HG02973 (cell line): ENCODE results near the gene TRIO.

Experiments used
- ATAC-seq: cut with Tn5 transposase; IDR thresholded peaks from one replicate; pipeline ENCODE4 v1.9.1; 2021; ENCODE audit warnings: moderate library complexity; ENCODE audit not compliant: unreplicated experiment

The TRIO gene

DNA sequence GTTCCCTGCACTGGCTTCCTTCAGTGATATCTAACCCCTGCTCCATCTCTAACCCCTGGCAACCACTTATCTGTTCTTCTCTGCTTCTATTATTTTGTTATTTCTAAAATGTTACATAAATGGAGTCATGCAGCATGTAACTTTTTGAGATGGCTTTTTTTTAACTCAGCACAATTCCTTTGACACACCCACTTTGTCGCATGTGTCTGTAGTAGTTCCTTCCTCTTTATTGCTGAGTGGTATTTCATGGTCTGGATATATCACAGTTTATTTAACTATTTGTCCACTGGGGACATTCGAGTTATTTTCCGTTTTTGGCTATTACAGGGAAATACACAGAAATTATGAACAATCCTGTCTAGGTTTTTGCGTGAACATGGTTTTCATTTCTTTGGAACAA is 200.2 kb downstream of the TRIO start:
- ATAC-seq: no peak

DNA sequence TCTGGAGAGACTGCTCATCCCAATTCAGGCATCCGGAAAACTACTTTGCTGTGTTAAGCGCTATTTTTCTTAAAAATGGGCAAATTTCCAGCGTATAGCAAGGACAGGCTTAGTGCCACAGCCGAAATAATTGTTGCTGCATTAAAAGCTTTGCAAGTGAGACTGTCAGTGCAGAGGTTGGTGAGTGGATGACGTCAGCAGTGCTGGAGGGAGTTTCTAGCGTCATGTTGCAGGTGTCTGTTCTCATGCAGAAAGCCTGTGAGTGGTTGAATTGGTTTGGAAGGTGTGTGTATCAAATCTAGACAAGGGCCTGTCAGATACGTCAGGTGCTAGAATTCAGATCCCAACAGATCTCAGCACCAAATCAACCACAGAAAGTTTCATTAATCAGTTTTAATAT is 204.4 kb downstream of the TRIO start:
- ATAC-seq: no peak

DNA sequence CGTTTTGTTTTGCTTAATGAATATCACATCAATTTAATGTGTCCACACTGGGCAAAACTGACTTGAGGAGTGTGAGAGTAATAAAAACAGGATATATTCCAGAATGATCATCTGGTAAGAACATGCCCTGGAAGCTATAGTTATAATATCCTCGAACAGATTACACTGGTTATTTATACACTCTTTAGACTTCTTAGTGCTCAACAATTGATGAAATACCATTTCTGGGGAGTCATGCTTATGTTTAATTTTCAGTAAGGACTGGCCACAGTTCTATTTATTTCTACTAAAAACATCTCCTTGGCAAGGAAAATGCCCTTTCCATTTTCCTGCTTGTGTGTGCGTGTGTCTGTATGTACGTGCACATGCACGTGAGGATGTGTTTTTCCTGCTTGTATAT is 205.0 kb downstream of the TRIO start:
- ATAC-seq: no peak

DNA sequence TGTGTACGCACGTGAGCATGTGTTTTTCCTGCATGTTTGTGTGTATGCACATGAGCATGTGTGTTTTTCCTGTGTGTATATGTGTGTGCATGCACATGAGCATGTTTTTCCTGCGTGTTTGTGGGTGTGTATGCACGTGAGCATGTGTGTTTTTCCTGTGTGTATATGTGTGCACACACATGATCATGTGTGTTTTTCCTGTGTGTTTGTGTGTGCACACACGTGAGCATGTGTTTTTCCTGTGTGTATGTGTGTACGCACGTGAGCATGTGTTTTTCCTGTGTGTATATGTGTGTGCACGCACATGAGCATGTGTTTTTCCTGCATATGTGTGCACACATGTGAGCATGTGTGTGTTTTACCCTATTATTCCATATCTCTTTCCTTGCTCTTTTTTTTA is 205.9 kb downstream of the TRIO start:
- ATAC-seq: no peak

DNA sequence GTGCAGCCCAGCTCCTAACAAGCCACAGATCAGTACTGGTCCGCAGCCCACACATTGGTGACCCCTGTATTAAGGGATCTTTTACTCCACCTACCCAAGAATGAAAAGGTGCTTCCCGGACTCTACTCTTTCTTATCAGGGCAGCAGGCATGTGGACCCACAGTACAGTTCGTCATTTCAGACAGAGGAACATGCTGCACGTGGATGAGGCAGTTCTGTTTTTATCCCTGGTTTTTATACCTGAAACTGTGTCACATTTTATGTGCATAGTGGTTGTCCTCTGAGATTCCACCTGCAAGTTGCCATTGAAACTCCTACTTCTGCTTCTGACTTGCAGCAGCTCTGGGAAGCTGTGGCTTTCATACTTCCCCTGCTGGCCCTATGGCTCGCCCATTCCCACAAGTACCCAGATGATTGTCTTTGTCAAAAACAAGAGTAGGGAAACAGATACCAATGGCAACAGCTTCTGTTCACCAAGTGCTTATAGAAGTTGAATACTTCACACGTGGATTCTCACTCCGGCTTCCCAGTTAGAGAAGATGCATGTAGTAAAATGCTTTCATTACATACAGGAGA is 208.0 kb downstream of the TRIO start:
- no peak for ATAC-seq

DNA sequence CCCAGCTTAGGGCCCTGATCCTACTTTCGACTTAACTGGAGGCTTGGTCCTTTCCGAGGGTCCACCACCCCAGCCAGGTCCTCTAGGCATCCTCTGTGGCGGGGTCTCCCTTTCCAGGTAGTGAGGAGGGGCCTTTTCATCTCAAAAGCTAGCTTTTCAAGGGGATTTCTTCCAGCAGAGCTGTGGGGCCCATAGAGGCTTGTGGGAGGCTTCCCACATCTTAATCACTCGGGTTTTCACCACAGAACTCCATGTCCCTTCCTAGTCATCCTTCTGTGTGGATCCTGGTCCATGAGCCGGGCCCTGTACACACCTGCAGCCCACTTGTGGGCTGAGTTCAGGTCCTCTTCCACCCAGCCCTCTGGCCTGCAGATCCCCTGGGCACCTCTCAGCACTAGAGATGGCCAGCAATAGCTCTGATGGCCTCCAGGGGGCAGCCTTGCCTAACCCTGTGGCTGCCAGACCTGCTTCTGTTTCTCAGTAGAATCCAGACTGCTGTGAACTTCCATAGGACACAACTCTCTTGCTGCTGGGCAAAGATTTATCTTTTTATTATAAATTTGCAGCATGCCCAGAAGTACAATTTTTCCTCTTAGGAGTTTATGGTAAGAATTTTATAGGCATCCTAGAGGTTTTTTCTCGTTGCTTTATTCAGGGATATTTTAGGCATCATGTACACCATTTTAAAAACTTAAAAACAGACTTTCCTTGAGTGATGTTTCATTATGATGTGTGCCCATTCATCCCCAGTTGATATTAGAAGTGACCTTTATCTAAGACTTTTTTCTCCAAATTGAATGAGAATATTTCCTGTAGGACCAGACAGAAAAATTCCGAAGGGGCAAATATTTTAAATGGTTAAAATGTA is 208.9 kb downstream of the TRIO start:
- peak; percentile 93 for ATAC-seq

DNA sequence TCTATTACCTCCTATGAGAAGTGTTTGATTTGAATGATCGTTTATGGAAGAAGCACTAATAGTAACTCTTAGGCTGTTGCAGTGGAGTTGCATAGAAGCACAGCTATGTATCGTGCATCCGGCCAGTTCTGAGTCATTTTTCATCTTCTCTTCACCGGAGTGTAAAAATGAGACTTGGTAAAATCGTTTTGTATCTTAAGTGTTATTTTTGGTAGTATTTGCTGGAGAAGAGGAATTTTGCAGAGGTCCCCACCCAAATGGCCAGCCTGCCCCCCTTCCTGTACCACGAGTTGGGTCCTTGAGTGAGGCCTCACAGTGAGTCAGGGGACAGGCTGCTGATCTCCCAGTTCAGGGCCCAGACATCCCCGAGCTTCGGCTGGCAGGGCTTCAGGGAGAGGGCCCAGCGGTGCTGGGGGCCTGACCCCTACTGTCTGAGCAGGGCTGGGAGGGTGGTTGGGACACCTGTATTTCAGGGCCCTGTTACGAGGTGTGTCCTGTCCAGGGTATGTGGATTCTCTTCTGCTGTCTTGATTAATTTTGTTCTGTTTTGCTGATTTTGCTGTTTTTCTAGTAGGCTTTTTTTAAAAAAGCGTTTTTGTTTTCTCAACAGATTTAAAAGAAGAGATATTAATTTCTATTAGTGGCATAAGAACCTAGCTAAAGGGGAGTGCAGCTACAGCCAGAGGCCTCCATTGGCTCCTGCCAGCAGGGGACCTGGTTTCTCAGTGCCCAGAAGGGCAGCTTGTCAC is 210.8 kb downstream of the TRIO start:
- no peak for ATAC-seq

DNA sequence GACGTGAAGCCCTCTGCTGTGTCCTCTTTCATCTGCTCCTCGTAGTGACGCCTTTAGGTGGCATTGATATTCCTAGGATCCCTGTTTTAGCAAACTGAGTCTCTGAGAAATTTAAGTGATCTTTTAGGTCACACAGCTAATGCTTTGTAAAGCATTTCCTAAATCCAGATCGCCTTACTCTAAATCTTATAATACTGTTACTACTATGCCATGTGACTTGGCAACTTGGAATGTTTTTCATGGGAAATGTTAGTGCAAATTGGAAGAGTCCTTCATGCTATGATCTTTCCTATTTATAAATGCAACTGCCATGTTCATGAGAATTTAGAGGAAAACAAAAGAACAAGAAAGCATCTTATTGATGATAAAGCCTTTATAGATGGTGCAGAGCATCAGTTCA is 212.2 kb downstream of the TRIO start:
- no peak for ATAC-seq

DNA sequence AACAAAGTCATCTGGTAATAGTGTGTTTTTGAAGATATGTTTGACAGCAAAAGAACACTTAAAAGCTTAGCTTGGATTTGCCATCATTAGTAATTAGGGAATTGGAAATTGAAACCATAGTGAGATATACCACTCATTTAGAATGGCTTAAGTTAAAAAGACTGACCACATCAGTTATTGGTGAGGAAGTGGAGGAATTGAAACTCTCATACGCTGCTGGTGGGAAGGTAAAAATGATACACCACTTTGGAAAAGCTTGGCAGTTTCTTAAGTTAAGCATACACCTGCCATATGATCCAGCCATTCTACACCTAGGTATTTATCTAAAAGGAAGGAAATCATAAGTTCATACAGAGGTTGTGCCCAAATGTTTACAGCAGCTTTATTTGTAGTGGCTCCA is 213.2 kb downstream of the TRIO start:
- ATAC-seq: no peak

DNA sequence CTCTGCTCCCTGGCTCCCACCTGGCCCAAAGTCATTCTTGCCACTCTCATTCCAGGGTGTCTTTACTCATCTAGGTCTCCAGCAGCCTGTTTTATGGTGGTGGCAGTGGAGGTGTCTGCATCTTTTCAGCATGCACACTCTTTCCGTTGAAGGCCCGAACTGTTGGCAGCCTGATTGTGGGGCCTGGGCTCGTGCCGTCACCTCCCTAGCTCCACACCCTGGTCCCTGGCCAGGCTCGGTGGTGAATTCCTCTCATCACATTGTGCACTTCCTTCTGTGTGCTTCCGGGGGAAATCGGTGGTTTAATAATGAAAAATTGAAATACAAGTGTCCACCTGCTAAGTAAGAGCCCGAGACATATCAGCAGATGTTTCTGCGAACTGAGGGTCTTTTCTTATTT is 214.3 kb downstream of the TRIO start:
- ATAC-seq: no peak

DNA sequence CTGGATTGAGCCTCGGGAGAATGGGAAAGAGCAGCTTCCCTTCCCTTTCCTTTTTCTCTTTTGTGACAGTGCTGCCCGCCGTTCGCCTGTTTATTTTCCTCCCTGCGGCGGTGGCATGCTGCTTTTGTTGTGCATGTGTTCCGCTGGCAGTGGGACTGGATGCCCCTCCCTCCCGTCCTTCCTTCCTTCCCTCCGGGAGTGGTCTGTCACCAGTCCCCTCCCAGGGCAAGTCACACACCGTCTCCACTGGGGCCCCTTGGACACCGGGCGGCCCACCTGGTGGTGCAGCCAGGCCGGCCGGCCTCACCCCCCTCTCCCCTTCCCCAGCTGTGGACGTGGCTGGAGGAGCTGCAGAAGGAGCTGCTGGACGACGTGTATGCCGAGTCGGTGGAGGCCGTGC is 214.7 kb downstream of the TRIO start:
- no peak for ATAC-seq

DNA sequence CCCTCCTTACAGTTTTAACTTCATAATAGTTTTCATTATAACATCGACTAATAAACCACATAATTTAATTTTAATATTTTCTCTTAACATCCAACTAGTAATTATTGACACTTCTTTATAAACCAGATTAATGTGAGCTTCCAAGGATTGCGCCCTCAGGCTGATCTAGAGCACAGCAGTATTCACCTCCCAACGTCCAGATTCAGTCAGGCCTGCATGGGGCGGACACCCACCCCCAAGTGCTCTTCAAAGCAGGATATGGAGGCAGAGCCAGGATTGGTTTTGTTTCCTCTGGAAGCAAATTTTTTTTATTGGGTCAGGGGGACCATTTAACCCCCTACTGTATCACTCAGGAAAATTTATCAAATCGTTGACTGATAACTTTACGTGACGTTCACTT is 215.4 kb downstream of the TRIO start:
- no peak for ATAC-seq

DNA sequence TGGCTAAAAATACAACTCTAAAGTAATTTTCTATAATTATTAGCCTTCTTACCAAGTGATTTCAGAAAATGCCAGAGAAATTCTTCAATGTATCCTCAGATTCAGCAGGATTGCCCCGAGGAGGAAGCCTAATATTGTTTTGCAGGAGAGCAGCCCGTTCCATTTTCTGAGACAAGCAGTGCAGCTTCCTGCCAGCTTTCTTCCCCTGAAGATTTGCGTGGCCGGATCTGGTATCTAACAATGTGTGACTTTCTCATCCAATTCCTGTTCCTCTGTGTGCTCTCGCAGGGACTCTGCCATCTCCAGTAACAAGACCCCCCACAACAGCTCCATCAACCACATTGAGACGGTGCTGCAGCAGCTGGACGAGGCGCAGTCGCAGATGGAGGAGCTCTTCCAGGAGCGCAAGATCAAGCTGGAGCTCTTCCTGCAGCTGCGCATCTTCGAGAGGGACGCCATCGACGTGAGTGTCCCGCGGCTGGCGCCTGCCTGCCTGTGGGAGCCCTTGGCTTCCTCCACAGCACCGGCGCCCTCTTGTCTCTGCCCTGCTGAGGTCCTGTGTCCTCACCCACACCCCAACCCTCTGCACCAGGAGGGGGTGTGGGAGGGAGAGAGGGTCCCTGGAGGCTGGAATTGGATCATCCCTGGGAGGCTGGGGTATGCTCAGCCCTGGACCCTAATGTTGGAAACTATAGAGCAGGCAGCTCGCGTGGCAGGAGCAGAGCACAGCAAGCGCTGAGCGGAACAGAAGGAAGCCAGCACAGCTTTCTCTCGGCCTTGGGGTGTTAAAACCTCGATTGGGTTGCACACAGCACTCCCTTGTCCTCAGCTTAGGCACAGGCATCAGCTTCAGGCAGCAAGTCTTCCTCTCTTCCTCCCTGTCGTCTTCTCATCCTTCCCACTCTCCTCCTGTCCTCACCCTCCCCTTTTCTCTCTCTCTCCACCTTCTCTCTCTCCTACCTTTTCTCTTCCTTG is 216.2 kb downstream of the TRIO start:
- no peak for ATAC-seq

DNA sequence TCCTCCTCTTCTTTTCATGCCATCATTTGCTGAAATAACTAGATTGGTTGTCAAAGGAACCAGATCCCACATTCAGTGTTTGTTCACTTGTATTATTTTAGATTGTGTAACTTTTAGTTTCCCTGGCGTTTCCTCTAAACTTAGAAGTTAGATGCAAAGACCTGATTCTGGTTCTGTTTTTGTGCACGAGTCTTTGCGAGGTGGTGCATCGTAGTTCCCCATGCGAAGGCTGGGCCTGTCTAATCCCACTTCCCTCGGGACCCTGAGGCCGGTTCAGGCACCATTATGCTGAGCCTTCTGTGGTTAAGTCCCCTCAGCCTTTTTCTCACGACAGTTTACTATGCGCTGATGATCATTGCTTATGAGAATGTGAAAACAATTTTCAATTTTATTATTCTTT is 219.3 kb downstream of the TRIO start:
- ATAC-seq: no peak

DNA sequence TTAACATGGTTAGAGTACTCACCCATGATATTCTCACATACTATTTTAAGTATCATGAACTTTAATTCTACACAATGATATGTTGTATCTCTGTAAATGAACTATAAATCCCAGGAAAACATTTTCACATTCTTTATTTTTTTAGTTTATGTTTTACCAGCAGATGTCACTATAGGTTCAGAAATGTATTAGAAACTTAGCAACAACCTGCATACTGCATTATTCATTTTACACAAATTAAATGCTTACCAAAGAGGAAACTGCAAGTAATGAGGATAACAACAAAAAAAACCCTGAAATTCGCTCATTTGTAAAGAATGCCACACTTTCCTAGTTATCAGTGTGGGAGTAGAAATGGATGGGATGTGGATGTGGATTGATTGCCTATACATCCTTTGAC is 221.0 kb downstream of the TRIO start:
- ATAC-seq: no peak

DNA sequence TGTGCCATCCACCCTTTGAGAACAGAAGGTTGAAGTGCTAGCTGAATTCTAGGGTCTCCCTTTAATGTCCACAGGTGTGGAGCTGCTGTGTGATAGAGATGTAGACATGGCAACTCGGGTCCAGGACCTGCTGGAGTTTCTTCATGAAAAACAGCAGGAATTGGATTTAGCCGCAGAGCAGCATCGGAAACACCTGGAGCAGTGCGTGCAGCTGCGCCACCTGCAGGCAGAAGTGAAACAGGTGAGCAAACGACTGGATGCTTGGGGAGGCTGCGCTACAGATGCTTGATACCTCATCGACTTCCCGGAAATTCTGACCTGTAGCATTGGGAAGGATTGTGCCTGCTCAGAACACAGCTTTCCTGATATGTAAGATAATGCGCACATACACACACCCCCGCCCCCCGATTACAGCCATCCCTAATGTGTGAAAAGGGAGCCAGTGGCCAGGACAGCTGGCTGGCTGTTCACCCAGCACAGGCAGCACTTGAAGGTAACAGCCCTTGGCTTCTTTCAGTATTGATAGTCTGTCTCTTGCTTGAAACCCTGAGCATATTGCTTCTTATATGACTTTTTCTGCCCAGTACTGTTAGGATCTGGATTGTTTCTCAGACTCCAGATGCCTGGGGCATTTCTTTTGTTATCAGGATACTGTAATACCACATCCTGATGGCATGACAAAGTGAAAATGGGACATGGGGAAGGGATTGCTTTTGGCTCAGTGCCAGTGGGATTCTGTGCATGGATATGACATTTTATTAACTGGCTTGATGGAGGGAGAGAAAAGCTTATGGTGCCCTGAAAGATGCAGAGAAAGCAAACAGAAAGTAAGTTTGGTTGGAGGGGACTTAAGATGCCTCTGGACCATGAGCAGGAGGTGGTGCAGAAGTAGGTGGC is 221.7 kb downstream of the TRIO start:
- no peak for ATAC-seq

DNA sequence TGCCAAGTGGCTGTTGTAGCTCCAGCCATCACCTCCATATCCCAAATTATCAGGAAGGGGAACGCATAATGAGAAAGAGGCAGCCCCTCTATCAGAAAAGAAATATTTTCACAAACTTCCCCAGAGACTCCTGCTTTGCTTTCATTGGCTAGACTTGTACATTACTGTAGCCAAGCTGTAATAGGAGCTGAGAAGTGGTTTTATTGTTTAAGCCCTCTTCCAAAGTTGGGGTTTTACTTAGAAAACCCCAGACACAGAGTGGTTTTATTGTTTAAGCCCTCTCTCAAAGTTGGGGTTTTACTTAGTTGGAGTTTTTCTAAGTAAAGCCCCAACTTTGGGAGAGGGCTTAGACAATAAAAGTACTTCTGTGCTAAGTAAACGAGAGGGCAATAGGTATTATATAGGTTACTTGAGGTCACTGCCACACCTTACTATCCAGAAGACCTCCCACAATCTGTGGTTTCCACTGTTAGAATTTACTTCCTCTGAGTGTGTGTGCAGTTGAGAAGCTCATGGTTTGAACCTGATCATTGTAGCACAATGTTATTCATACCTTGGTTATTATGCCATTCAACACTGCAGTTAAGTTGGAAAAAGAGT is 222.8 kb downstream of the TRIO start:
- ATAC-seq: no peak

DNA sequence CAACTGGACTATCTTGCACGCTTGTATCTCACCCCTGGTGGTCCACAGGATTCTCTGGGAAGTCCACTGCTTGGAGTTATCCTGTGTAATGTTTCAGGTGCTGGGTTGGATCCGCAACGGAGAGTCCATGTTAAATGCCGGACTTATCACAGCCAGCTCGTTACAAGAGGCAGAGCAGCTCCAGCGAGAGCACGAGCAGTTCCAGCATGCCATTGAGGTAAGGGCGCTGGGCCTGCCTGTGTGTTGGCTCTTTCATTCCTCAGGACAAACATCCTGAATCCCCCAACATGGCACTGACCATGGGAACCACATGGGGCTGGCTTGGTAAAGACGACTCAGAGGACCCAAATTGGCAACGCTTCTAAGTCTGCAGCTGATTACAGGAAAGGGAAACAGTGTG is 223.6 kb downstream of the TRIO start:
- no peak for ATAC-seq

DNA sequence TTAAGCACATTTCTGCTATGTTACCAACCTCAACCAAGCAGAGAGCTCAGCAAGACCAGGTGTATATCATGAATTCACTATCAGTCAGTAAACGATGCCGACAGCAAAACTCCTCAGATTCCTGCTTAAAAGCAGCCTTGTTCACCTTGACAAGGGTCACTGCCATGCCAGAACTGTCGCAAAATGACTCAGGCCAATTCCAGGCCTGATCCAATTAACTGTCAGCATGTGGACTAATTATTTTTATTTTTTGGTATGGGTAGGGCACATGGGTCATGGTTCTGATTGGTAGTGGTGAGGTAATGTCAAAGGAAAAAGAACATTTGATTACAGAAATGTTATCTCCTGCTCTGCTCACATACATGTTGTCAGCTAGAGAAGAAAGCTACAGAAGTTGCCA is 224.2 kb downstream of the TRIO start:
- no peak for ATAC-seq

DNA sequence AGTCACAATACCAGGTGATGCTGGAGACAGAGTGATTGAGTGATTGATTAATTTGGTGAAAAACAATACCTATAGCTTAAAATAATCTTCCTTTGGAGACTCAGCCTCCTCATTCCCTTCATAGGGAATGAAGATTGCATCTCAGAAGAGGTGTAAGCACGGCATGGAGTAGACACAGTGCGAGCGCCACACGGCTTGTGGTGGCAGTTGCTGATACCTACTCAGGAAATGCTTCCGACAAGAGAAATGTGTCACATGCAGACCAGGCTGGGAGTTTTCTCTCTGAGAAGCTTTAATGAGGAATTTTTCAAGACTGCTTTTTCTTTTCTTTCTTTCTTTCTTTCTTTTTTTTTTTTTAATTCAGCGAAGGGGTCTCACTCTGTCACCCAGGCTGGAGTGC is 226.6 kb downstream of the TRIO start:
- no peak for ATAC-seq
